ENCODE measurements around the gene RAP1GAP2.
"Not testable (repeated sequence)": the region's sequence is repeated elsewhere in the genome, so short reads cannot be mapped to it uniquely, and the experiment has no call there.

Gene RAP1GAP2

GRCh38 chr17:2971851-2972250, 175.6 kb downstream of the RAP1GAP2 start:
- no peak for DNase-seq (ENCODE audit: low spot score)

- no peak for DNase-seq (ENCODE audit: low spot score)
Measured at GRCh38 chr17:2972749-2973148, 176.5 kb downstream of the RAP1GAP2 start.

GRCh38 chr17:2974347-2974746, 178.1 kb downstream of the RAP1GAP2 start:
- DNase-seq (ENCODE audit: low spot score) = no peak

GRCh38 chr17:2975469-2975958, 179.3 kb downstream of the RAP1GAP2 start:
- no peak for DNase-seq (ENCODE audit: low spot score)

- no peak for DNase-seq (ENCODE audit: low spot score)
Measured at GRCh38 chr17:2977157-2977556, 180.9 kb downstream of the RAP1GAP2 start.

- no peak for DNase-seq (ENCODE audit: low spot score)
Measured at GRCh38 chr17:2978116-2978515, 181.9 kb downstream of the RAP1GAP2 start.

GRCh38 chr17:2978991-2979390, 182.8 kb downstream of the RAP1GAP2 start:
- no peak for DNase-seq (ENCODE audit: low spot score)

GRCh38 chr17:2980211-2980903, 184.1 kb downstream of the RAP1GAP2 start:
- DNase-seq (ENCODE audit: low spot score) = no peak

GRCh38 chr17:2980904-2981246, 184.6 kb downstream of the RAP1GAP2 start:
- DNase-seq (ENCODE audit: low spot score) = no peak

GRCh38 chr17:2981325-2981724, 185.1 kb downstream of the RAP1GAP2 start:
- DNase-seq (ENCODE audit: low spot score) = no peak

- DNase-seq (ENCODE audit: low spot score) = no peak
Measured at GRCh38 chr17:2982854-2983253, 186.6 kb downstream of the RAP1GAP2 start.

GRCh38 chr17:2983255-2983654, 187.0 kb downstream of the RAP1GAP2 start:
- no peak for DNase-seq (ENCODE audit: low spot score)

GRCh38 chr17:2985318-2985717, 189.1 kb downstream of the RAP1GAP2 start:
- DNase-seq (ENCODE audit: low spot score) = no peak

GRCh38 chr17:2986925-2987324, 190.7 kb downstream of the RAP1GAP2 start:
- DNase-seq (ENCODE audit: low spot score) = no peak

- not testable (repeated sequence) for DNase-seq (ENCODE audit: low spot score)
Measured at GRCh38 chr17:2989396-2989795, 193.2 kb downstream of the RAP1GAP2 start.

- DNase-seq (ENCODE audit: low spot score) = no peak
Measured at GRCh38 chr17:2989855-2990254, 193.6 kb downstream of the RAP1GAP2 start.

GRCh38 chr17:2990396-2990795, 194.2 kb downstream of the RAP1GAP2 start:
- DNase-seq (ENCODE audit: low spot score) = no peak

- not testable (repeated sequence) for DNase-seq (ENCODE audit: low spot score)
Measured at GRCh38 chr17:2991396-2992180, 195.3 kb downstream of the RAP1GAP2 start.

GRCh38 chr17:2994441-2994840, 198.2 kb downstream of the RAP1GAP2 start:
- DNase-seq (ENCODE audit: low spot score) = no peak

GRCh38 chr17:2995377-2995776, 199.1 kb downstream of the RAP1GAP2 start:
- no peak for DNase-seq (ENCODE audit: low spot score)

- no peak for DNase-seq (ENCODE audit: low spot score)
Measured at GRCh38 chr17:2995886-2996809, 199.9 kb downstream of the RAP1GAP2 start.

All from hematopoietic multipotent progenitor cell treated with erythropoietin and hydrocortisone succinate and interleukin-3 and kit ligand, for 17 days (in vitro differentiated cells).